ENCODE measurements around the gene FAM217B. TPM values are rescaled to one million over a fixed set of nuclear protein-coding genes. Genes with fewer than 3 reads are reported as not detected.

The FAM217B gene
- total and polyA plus RNA-seq, 4 donors, result 0.88 to 5.0 (median 1.7) TPM

DNA sequence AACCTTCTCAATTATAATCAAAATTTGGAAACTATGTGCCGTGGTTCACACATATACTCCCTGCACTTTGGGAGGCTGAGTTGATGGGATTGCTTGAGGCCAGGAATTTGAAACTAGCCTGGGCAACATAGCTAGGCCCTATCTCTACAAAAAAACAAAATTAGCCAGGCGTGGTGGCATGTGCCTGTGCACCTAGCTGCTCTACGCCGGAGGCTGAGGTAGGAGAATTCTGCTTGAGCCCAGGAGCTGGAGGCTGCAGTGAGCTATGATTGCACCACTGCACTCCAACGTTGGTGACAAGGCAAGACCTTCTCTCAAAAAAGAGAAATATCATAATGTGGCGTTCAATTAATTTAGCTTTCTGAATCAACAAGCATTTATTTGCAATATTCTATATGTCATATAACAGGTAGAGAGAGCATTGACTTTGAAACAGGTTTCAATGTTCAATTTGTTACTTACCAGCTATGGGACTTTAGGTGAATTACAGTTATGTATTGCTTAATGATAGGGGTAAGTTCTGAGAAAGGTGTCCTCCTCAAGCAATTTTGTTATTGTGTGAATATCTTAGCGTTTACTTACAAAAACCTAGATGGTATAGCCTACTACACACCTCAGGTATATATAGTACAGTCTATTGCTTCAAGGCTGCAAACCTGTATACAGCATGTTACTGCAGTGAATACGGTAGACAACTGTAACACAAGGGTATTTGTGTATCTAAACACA lies 4.6 kb upstream of the FAM217B start:
- H3K4me1 ChIP-seq (ENCODE audit: control insufficient read depth in 4 of 4, insufficient read depth in 4 of 4, low read length in 3 of 4), result peaks cover 2 to 23% (median 15%) of the 10 kb centered on the region in 4 donors
- 96% methylated on average over 8 of the region's 8 CpGs for WGBS
- H3K9me3 ChIP-seq (ENCODE audit: control insufficient read depth in 4 of 4, low read length in 3 of 4), result peaks cover 0 to 2% (median 0%) of the 10 kb centered on the region in 4 donors
- no peak overlapping the region for H3K4me3 ChIP-seq (ENCODE audit: low read depth in 1 of 3, low read length in 3 of 3)
- TF ChIP-seq HNF4A (conservative IDR thresholded peaks at IDR 0.05) (no peak), HNF4G (IDR thresholded peaks at IDR 0.05) (no peak), FOXA1 (IDR thresholded peaks at IDR 0.05) (no peak), SP1 (IDR thresholded peaks at IDR 0.05) (no peak), GABPA (IDR thresholded peaks at IDR 0.05 in 1 of 2, conservative IDR thresholded peaks at IDR 0.05 in 1 of 2) (no peak), JUND (IDR thresholded peaks at IDR 0.05) (no peak), RAD21 (IDR thresholded peaks at IDR 0.05) (no peak), YY1 (IDR thresholded peaks at IDR 0.05) (no peak), EGR1 (IDR thresholded peaks at IDR 0.05; ENCODE audit: low read depth in 2 of 2) (no peak), FOXA2 (IDR thresholded peaks at IDR 0.05) (no peak), TAF1 (conservative IDR thresholded peaks at IDR 0.05) (no peak), NR2F2 (IDR thresholded peaks at IDR 0.05) (no peak)
- TF ChIP-seq, protein P1, sequence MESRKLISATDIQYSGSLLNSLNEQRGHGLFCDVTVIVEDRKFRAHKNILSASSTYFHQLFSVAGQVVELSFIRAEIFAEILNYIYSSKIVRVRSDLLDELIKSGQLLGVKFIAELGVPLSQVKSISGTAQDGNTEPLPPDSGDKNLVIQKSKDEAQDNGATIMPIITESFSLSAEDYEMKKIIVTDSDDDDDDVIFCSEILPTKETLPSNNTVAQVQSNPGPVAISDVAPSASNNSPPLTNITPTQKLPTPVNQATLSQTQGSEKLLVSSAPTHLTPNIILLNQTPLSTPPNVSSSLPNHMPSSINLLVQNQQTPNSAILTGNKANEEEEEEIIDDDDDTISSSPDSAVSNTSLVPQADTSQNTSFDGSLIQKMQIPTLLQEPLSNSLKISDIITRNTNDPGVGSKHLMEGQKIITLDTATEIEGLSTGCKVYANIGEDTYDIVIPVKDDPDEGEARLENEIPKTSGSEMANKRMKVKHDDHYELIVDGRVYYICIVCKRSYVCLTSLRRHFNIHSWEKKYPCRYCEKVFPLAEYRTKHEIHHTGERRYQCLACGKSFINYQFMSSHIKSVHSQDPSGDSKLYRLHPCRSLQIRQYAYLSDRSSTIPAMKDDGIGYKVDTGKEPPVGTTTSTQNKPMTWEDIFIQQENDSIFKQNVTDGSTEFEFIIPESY (IDR thresholded peaks at IDR 0.05), result no peak
- TF ChIP-seq, protein P2, sequence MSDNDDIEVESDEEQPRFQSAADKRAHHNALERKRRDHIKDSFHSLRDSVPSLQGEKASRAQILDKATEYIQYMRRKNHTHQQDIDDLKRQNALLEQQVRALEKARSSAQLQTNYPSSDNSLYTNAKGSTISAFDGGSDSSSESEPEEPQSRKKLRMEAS (IDR thresholded peaks at IDR 0.05), result no peak
- TF ChIP-seq, protein P3, sequence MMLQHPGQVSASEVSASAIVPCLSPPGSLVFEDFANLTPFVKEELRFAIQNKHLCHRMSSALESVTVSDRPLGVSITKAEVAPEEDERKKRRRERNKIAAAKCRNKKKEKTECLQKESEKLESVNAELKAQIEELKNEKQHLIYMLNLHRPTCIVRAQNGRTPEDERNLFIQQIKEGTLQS (IDR thresholded peaks at IDR 0.05), result no peak
- TF ChIP-seq, protein P4, sequence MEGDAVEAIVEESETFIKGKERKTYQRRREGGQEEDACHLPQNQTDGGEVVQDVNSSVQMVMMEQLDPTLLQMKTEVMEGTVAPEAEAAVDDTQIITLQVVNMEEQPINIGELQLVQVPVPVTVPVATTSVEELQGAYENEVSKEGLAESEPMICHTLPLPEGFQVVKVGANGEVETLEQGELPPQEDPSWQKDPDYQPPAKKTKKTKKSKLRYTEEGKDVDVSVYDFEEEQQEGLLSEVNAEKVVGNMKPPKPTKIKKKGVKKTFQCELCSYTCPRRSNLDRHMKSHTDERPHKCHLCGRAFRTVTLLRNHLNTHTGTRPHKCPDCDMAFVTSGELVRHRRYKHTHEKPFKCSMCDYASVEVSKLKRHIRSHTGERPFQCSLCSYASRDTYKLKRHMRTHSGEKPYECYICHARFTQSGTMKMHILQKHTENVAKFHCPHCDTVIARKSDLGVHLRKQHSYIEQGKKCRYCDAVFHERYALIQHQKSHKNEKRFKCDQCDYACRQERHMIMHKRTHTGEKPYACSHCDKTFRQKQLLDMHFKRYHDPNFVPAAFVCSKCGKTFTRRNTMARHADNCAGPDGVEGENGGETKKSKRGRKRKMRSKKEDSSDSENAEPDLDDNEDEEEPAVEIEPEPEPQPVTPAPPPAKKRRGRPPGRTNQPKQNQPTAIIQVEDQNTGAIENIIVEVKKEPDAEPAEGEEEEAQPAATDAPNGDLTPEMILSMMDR (IDR thresholded peaks at IDR 0.05; ENCODE audit: low read depth, low read length, missing input control), result no peak
- TF ChIP-seq, protein P5, sequence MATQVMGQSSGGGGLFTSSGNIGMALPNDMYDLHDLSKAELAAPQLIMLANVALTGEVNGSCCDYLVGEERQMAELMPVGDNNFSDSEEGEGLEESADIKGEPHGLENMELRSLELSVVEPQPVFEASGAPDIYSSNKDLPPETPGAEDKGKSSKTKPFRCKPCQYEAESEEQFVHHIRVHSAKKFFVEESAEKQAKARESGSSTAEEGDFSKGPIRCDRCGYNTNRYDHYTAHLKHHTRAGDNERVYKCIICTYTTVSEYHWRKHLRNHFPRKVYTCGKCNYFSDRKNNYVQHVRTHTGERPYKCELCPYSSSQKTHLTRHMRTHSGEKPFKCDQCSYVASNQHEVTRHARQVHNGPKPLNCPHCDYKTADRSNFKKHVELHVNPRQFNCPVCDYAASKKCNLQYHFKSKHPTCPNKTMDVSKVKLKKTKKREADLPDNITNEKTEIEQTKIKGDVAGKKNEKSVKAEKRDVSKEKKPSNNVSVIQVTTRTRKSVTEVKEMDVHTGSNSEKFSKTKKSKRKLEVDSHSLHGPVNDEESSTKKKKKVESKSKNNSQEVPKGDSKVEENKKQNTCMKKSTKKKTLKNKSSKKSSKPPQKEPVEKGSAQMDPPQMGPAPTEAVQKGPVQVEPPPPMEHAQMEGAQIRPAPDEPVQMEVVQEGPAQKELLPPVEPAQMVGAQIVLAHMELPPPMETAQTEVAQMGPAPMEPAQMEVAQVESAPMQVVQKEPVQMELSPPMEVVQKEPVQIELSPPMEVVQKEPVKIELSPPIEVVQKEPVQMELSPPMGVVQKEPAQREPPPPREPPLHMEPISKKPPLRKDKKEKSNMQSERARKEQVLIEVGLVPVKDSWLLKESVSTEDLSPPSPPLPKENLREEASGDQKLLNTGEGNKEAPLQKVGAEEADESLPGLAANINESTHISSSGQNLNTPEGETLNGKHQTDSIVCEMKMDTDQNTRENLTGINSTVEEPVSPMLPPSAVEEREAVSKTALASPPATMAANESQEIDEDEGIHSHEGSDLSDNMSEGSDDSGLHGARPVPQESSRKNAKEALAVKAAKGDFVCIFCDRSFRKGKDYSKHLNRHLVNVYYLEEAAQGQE (IDR thresholded peaks at IDR 0.05), result no peak
- H3K27me3 ChIP-seq (ENCODE audit: control insufficient read depth in 4 of 4, insufficient read depth in 4 of 4, low read length in 3 of 4), result peaks cover 0 to 8% (median 0%) of the 10 kb centered on the region in 4 donors
- H3K27ac ChIP-seq (ENCODE audit: low read depth in 1 of 2, low read length in 2 of 2), result no peak overlapping the region
- H3K9ac ChIP-seq (ENCODE audit: low read depth in 1 of 2, low read length in 2 of 2), result no peak overlapping the region
- H3K36me3 ChIP-seq (ENCODE audit: control insufficient read depth in 4 of 4, insufficient read depth in 3 of 4, low read depth in 1 of 4, low read length in 3 of 4), result no peaks in the 10 kb centered on the region
- no peak for DNase-seq (ENCODE audit: low spot score)

Measured in liver (tissue), 9 donors.